HG03558 (cell line): ENCODE results near the gene BFAR.
"Not testable (repeated sequence)": the region's sequence is repeated elsewhere in the genome, so short reads cannot be mapped to it uniquely, and the experiment has no call there.

Experiments used
- ATAC-seq: cut with Tn5 transposase; IDR thresholded peaks from one replicate; pipeline ENCODE4 v1.9.1; 2021; ENCODE audit warnings: moderate number of reproducible peaks; ENCODE audit not compliant: unreplicated experiment; ENCODE audit errors: extremely low read depth

Gene BFAR

DNA sequence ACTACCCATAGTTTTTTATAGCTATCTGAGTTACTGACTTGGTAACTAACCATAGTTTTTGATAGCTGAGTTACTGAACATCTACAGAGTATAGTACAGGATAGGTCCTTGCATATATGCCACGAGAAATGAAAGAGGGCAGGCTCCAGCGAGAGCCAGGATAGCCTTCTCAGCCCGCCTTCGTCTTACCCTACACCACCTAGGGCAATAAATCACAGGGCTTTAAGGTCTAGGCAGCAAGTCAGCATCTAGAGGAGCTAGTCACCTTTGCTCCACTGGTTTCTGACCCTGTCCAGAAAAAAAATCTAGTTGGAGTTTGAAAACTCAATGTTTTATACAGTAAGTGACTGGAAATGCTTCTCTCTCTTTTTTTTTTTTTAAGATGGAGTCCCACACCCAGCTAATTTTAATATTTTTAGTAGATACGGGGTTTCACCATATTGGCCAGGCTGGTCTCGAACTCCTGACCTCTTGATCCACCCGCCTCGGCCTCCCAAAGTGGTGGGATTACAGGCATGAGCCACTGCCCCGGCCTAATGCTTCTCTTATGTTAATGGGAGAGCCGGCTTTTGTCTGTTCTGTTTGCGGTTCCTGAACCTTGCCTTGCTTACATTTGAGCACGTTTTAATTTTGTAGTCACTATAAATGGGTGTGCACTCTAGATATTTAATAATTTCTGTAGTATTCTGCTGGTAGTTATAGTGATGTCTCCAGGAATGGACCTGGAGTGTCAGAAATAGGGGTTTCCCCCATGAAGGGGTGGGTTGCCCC is 2.8 kb downstream of the BFAR start:
- no peak for ATAC-seq

DNA sequence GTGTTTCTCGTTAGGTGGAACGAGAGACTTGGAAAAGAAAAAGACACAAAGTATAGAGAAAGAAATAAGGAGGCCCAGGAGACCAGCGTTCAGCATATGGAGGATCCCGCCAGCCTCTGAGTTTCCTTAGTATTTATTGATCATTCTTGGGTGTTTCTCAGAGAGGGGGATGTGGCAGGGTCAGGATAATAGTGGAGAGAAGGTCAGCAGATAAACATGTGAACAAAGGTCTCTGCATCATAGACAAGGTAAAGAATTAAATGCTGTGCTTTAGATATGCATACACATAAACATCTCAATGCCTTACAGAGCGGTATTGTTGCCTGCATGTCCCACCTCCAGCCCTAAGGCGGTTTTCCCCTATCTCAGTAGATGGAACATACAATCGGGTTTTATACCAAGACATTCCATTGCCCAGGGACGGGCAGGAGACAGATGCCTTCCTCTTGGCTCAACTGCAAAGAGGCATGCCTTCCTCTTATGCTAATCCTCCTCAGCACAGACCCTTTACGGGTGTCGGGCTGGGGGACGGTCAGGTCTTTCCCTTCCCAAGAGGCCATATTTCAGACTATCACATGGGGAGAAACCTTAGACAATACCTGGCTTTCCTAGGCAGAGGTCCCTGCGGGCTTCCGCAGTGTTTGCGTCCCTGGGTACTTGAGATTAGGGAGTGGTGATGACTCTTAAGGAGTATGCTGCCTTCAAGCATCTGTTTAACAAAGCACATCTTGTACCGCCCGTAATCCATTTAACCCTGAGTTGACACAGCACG is 3.6 kb downstream of the BFAR start:
- ATAC-seq: not testable (repeated sequence)

DNA sequence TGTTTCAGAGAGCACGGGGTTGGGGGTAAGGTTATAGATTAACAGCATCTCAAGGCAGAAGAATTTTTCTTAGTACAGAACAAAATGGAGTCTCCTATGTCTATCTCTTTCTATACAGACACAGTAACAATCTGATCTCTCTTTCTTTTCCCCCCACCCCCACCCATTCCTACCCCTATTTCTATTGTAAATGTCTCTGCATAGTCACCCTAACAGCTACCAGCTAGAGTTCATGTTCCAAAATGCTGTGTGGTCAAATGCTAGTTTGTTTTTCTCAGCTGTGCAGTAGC is 4.1 kb downstream of the BFAR start:
- not testable (repeated sequence) for ATAC-seq

DNA sequence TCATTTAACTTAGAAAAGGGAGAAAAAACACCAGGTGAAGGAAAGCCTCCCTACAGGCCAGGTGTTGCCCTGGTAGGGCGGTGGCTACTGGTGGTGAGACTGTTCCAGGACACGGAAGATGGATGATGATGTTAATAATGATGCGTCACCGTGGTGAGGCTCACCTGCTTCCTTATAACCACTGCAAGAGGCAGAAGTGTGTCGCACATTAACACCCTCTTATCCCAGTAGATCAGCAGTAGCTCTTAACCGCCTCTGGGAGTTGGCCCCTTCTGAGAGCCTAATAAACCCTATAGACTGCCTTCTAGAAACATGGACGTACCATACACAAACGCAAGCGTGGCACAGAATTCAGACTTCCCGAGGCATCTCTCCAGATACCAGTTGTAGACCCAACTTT is 7.8 kb downstream of the BFAR start:
- ATAC-seq: no peak

DNA sequence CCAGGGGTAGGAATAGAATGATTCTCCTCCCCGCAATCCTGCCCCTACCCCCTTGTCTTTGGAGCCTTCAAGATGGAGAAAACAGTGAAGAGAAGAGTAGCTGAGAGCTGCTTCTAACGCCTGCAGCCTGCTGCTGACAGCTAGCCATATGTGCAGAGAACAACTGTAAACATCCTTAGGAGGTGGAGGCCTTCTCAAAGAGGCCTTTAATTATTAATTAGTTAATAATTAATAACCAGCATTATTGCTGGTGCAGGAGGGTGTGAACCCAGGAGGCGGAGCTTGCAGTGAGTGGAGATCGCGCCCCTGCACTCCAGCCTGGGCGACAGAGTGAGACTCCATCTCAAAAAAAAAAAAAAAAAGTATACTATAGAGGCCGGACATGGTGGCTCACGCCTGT is 8.5 kb downstream of the BFAR start:
- no peak for ATAC-seq

DNA sequence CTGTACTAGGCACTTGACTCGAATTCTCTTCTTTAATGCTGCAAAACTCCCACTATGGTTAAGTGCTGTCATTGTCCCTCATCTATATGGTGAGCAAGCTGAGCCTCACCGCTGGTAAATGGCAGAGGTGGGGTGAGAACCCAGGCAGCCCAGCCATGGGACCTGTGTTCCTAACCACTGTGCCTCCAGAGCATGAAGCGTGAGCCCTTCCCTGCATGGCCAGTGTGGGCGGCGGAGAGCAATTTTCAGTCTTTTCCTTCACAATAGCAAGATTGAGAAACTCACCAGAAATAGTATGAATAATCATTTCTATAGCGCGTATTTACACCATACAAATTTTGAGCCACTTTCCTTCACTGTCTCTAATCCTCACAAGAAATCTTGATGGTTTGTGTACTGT is 9.2 kb downstream of the BFAR start:
- ATAC-seq: no peak

DNA sequence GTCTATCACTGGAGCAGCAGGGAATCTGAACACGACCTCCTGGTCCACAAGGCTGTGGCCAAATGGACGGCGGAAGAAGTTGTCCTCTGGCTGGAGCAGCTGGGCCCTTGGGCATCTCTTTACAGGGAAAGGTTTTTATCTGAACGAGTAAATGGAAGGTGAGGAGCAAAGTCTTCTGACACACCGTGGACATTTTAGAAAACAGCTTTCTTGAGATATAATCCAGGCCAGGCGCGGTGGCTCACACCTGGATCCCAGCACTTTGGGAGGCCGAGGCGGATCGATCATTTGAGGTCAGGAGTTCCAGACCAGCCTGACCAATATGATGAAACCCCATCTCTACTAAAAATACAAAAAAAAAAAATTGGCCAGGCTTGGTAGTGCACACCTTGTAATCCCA is 17.1 kb downstream of the BFAR start:
- ATAC-seq: no peak

DNA sequence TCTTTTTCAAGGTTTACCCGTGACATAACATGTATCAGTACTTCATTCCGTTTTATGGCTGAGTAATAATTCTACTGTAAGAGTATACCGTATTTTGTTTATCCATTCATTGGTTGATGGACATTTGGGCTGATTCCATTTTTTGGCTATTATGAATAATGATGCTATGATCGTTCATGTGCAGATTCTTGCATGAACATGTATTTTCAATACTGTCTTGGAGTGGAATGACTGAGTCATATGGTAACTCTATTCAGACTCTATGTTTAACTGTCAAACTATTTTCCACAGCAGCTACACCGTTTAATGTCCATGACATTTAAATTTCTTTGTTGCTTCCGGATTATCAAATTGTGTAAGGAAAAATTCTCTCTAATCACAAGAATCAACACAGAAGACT is 17.9 kb downstream of the BFAR start:
- no peak for ATAC-seq

DNA sequence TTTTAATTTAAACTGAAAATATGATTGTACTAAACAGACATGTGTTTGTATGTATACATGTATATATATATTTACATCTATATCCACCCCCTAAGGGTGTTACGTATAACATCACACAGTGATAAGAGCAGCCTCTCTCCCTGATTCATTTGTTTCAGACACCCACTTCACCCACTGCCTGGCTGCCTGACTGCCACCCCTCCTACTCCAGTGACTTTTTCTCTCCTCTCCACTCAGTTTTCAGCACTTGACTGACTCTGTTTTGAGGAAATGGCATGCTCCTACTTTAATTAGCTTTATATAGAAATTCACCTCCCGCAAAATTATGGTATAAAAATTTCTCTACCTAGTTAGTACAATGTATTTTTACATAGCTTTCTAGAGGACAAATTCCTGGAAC is 20.0 kb downstream of the BFAR start:
- no peak for ATAC-seq

DNA sequence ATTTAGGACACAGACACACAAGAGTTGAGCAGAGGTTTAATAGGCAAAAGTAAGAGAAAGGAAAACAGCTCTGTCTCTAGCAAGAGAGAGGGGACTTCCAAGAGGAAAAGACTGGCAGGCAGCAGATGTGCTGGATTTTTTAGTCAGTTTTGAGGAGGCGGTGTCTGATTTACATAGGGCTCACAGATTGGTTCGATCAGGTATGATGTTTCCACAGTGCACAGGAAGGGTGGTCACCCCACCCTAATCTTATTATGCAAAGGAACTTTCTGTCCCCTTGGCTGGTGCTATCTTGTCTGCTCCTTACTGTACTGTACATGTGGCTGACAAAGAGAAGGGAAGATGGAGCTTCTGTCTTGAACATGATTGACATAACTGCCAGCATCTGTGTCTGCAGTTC is 25.3 kb downstream of the BFAR start:
- ATAC-seq: no peak

DNA sequence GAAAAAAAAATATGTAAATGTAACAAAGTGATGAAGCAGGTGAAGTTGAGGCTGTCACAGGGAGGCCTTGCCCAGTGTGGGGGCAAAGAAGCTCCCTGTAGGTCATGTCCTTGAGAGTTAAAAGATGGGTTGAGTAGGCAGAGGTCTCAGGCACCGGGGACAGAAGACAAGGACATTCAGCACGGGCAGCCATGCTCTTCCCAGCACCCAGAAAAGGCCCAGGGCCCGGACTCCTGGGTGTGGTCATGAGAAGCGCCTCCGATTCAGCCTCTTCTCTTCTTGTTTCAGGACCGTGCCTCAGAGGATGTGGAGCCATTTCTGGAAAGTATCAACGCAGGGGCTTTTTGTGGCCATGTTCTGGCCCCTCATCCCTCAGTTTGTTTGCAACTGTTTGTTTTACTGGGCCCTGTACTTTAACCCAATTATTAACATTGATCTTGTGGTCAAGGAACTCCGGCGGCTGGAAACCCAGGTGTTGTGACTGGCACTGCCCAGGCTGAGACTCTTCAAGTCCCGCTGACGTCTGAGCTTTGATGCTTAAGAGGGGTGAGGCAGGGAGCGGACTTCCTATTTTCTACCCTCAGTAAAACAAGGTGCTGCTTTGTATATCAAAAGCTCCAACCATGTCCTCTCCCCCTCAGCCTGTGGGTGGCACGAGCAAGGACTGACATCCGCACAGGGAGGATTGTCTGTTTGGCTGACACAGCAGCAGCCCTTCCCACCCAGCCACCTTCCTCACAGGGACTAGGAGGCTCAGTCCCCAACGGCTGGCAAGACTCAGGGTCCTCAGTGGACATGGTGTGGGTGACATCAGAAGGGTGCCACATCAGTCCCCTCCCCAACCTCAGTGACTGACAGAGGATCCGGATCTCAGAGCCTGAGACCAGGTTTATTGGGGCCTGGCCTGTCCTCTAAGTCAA is 34.9 kb downstream of the BFAR start:
- no peak for ATAC-seq

DNA sequence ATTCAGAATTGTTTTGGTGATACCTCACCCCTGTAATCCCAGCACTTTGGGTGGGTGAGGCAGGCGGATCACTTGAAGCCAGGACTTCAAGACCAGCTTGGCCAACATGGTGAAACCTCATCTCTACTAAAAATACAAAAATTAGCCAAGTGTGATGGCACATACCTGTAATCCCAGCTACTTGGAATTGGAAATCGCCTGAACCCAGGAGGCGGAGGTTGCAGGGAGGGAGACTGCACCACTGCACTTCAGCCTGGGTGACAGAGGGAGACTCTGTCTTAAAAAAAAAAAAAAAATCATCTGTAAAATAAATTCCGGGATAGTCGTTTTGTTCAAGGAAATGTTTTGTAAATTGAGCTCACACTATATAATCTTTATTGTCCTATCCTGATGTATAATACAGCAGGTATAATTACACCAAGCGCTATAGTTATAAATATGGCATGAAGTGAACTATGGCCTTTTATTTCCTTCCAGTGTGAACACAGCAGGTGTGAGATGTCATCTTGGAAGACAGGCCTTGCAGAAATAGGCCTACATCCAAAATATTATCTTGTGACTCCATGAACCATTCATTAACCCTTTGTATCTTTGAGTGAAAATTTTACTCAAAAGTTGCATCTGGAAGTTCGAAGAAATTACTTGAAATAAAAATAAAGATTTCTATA is 35.9 kb downstream of the BFAR start:
- ATAC-seq: no peak

DNA sequence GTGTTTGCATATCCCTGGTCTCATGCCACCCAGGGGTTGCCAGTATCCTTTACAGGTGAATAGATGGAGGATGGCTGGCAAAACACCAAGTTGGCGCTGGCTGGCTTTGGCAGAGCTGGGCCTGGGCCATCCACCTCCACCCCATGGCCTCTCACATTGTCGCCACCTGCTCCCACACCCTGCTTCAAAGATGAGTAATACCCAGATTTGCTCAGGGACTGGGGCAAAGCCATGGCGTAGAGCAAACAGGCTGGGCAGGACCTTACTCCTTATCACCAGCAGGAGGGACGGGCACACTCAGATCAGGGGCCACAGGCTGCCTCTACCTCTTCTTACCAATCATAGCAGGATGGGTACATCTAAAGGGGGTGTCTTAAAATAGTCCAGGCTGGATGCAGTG is 37.0 kb downstream of the BFAR start:
- no peak for ATAC-seq

DNA sequence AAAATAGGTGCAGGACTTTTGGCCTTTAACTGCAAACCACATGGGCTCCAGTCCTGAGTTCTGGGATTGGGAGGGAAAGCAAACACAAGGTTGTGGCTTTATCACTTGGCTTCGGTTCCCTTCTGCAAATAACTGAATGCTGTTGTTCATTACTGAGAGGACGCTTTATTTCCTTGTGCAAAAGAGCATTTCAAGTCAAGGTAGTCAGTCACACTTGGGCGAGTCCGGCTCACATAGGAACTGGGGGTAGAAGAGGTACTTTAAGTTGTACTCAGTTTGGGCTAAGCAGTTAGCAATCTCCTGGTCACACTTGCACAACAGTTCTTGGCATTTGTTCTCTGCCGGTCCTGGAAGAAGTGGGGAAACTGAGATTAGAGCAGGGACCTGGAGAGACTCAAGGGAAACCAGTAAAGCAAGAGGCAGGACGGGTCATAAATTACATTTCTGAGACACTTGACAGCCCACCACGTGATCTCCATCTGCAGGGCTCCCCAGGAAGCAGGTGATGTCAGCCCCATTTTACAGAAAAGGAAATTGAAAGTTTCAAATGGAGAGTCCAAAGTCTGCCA is 39.7 kb downstream of the BFAR start:
- ATAC-seq: no peak

DNA sequence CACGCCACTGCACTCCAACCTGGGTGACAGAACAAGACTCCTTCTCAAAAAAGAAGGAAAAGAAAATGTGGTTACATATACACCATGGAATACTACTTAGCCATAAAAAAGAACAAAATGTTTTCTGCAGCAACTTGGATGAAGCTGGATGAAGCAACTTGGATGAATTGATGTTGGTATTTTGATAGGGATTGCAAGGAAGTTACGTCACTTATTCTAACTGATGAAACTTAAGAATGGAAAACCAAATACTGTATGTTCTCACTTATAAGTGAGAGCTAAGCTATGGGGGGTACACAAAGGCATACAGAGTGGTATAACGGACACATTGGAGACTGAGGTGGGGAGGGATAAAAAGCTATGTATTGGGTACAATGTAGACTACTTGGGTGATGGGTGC is 43.9 kb downstream of the BFAR start:
- ATAC-seq: no peak

DNA sequence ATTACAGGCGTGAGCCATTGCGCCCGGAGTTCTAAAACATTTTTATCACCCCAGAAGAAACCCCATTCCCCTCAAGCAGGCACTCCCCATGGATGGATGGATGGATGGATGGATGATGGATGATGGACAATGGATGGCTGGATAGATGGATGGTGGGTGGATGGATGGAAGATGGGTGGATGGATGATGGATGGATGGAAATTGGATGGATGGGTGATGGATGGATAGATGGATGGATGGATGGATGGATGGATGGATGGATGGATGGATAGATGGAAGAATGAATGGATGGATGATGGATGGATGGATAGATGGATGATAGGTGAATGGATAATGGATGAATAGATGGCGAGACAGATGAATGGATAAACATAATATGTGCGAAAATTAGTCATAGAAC is 44.9 kb downstream of the BFAR start:
- ATAC-seq: no peak

DNA sequence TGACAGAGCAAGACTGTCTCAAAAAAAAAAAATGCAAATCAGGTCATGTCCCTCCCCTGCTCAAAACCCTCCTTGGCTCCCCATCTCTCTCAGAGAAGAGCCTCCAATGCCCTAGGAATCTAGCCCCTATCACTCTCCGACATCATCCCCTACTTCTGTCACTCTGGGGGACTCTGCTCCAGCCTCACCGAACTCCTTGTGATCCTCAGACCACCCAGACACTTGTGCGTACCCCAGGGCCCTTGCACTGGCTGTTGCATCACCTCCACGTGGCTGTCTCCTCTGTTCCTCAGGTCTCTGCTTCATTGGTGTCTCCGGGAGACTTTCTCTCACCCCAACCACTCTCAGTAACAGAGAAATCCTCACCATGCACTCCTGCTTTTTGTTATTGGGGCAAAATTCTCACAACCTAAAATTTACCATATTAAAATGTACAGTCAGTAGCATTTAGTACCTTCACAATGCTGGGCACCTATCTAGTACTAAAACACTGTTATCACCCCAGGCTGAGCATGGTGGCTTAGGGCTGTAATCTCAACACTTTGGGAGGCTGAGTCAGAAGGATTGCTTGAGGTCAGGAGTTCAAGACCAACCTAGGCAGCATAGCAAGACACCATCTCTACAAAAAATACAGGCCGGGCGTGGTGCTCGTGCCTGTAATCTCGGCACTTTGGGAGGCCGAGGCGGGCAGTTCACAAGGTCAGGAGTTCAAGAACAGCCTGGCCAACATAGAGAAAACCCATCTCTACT is 46.2 kb downstream of the BFAR start:
- ATAC-seq: no peak

DNA sequence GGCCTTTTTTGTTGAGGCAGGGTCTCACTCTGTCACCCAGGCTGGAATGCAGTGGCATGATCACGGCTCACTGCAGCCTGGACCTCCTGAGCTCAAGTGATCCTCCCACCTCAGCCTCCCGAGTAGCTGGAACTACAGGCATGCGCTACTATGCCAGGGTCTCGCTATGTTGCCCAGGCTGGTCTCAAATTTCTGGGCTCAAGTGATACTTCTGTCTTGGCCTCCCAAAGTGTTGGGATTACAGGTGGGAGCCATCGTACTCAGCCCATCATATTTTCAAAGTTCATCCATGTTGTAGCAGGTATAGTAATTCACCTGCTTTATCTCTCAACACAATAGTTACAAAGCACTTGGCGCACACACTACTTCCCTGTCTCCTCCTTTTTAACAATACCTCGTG is 47.6 kb downstream of the BFAR start:
- ATAC-seq: not testable (repeated sequence)

DNA sequence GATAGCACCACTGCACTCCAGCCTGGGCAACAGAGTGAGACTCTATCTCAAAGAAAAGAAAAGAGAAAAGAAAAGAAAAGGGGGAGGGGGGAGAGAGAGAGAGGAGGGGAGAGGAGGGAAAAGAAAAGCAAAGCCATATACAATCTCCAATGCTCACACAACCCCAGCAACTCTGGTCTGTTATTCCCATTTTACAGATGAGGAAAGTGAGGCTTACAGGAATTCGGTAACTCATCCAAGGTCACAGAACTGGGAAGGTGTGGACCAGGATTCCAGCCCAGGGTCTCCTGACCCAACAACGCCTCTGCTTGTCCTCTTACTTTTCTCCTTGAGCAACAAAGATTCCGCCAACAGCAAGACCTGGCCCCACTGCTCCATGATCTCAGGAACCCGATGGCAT is 48.4 kb downstream of the BFAR start:
- no peak for ATAC-seq

DNA sequence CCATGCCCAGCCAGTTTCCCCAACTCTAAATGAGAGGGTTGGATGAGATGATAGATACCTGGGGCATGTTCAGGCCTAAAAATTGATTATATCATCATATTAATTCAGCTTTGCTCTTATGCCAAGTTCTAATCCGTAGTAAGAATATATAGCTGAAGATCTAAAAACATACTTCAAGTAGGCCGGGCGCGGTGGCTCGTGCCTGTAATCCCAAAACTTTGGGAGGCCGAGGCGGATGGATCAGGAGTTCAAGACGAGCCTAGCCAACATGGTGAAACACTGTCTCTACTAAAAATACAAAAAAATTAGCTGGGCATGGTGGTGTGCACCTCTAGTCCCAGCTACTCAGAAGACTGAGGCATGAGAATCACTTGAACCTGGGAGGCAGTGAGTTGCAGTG is 49.4 kb downstream of the BFAR start:
- ATAC-seq: no peak
